Neural cell (in vitro differentiated cells): ENCODE measurements around the gene LAG3. TPM values are rescaled to one million over a fixed set of nuclear protein-coding genes. Genes with fewer than 3 reads are reported as not detected.

Experiments used
- H2AFZ ChIP-seq: fragments of 200-600, 300-800 bp; sonication (generic), shearing (Covaris generic); 2 replicates; pipeline ENCODE4 v1.6.0; 2014; ENCODE audit warnings: low read depth, mild to moderate bottlenecking, antibody characterized with exemption, low read length, moderate library complexity
- H3F3A ChIP-seq: fragments of 200-600 bp; shearing (Covaris generic); 2 replicates; pipeline ENCODE4 v1.6.1; 2016; ENCODE audit warnings: mild to moderate bottlenecking, moderate library complexity, mixed read lengths, antibody characterized with exemption, low read length; ENCODE audit not compliant: insufficient read depth, poor library complexity, severe bottlenecking
- H3K27ac ChIP-seq: fragments of 200-600, 300-800 bp; sonication (generic), shearing (Covaris generic); 2 replicates; pipeline ENCODE4 v1.5.1; 2014; ENCODE audit warnings: mild to moderate bottlenecking, low read length, moderate library complexity
- H3K27me3 ChIP-seq: fragments of 300-800, 200-600 bp; sonication (generic), shearing (Covaris generic); 2 replicates; pipeline ENCODE4 v1.6.0; 2014; ENCODE audit warnings: mild to moderate bottlenecking, low read depth, low read length, moderate library complexity; ENCODE audit not compliant: insufficient read depth
- H3K36me3 ChIP-seq: fragments of 300-800, 200-600 bp; sonication (generic), shearing (Covaris generic); 2 replicates; pipeline ENCODE4 v1.5.1; 2014; ENCODE audit warnings: mild to moderate bottlenecking, antibody characterized with exemption, low read length, moderate library complexity; ENCODE audit not compliant: insufficient read depth
- H3K4me2 ChIP-seq: fragments of 300-800, 200-600 bp; sonication (generic), shearing (Covaris generic); 2 replicates; pipeline ENCODE4 v1.6.0; 2014; ENCODE audit warnings: mild to moderate bottlenecking, low read length
- H3K4me3 ChIP-seq: fragments of 300-800, 200-600 bp; sonication (generic), shearing (Covaris generic); 2 replicates; pipeline ENCODE4 v1.5.1; 2014; ENCODE audit warnings: mild to moderate bottlenecking, low read length, moderate library complexity
- H3K79me2 ChIP-seq: fragments of 200-600 bp; shearing (Covaris generic); replicated peaks from 2 replicates; pipeline ENCODE4 v1.6.0; 2014; ENCODE audit warnings: mild to moderate bottlenecking, low read length, moderate library complexity; ENCODE audit not compliant: insufficient read depth
- H3K9ac ChIP-seq: fragments of 300-800, 200-600 bp; sonication (generic), shearing (Covaris generic); 2 replicates; pipeline ENCODE4 v1.6.1; 2016; ENCODE audit warnings: mild to moderate bottlenecking, low read length, mixed read lengths
- H3K9me2 ChIP-seq: fragments of 200-600 bp; shearing (Covaris generic); 2 replicates; pipeline ENCODE4 v1.6.1; 2016; ENCODE audit warnings: mild to moderate bottlenecking, low read length, mixed read lengths; ENCODE audit not compliant: insufficient read depth
- H3K9me3 ChIP-seq: fragments of 200-600, 300-800 bp; sonication (generic), shearing (Covaris generic); 2 replicates; pipeline ENCODE4 v1.6.1; 2016; ENCODE audit warnings: mild to moderate bottlenecking, mixed run types, low read length, moderate library complexity, mixed read lengths
- H4K20me1 ChIP-seq: fragments of 200-600 bp; shearing (Covaris generic); 2 replicates; pipeline ENCODE4 v1.6.1; 2016; ENCODE audit warnings: mild to moderate bottlenecking, mixed run types; ENCODE audit not compliant: insufficient read depth
- EP300 ChIP-seq: fragments of 450-650 bp; conservative IDR thresholded peaks from 2 replicates; pipeline ENCODE4 v1.6.1; 2014; ENCODE audit warnings: antibody characterized with exemption, mild to moderate bottlenecking, moderate library complexity; ENCODE audit not compliant: poor library complexity, severe bottlenecking
- MXI1 ChIP-seq: fragments of 450-650 bp; conservative IDR thresholded peaks from 2 replicates; pipeline ENCODE4 v1.6.1; 2014; ENCODE audit warnings: antibody characterized with exemption, mild to moderate bottlenecking; ENCODE audit not compliant: poor library complexity, severe bottlenecking
- POLR2AphosphoS5 ChIP-seq: IDR thresholded peaks from 2 replicates; pipeline ENCODE4 v1.6.1; 2012
- RAD21 ChIP-seq: fragments of 450-650 bp; conservative IDR thresholded peaks from 2 replicates; pipeline ENCODE4 v1.6.1; 2014; ENCODE audit warnings: antibody characterized with exemption, mild to moderate bottlenecking, moderate library complexity
- REST ChIP-seq: IDR thresholded peaks from 2 replicates; pipeline ENCODE4 v1.6.1; 2012; ENCODE audit warnings: borderline replicate concordance
- TAF1 ChIP-seq: IDR thresholded peaks from 2 replicates; pipeline ENCODE4 v1.6.1; 2012; ENCODE audit warnings: low read depth
- polyA plus RNA-seq: library from polyadenylated mRNA; depleted of rRNA; stranded (reverse); fragments of >200 nt; gene quantifications from 2 replicates; pipeline ENCODE4 v1.2.3, GENCODE V29; 2014
- TF ChIP-seq, protein P1 (sequence below): fragments of 450-650 bp; IDR thresholded peaks from 2 replicates; pipeline ENCODE4 v1.5.1; 2014; ENCODE audit warnings: antibody characterized with exemption, mild to moderate bottlenecking, moderate library complexity; ENCODE audit not compliant: poor library complexity, severe bottlenecking

LAG3 gene
- polyA plus RNA-seq, 1 donor from 2014 or later = 1.4 TPM

GRCh38 chr12:6748761-6749160, 23.6 kb upstream of the LAG3 start:
- Histone ChIP-seq H4K20me1 (no peaks in the 10 kb centered on the region), H3K36me3 (peaks cover 7% of the 10 kb centered on the region), H3K79me2 (peaks cover 20% of the 10 kb centered on the region), H3K9me3 (no peaks in the 10 kb centered on the region), H3K4me2 (no peak overlapping the region), H3K27ac (no peak overlapping the region), H3K9ac (no peak overlapping the region), H3K27me3 (no peaks in the 10 kb centered on the region), H3K4me3 (no peak overlapping the region), H2AFZ (no peak overlapping the region), H3K9me2 (no peaks in the 10 kb centered on the region), H3F3A (no peaks in the 10 kb centered on the region)
- no peak for TF ChIP-seq EP300
- no peak for TF ChIP-seq RAD21
- TF ChIP-seq, protein P1, sequence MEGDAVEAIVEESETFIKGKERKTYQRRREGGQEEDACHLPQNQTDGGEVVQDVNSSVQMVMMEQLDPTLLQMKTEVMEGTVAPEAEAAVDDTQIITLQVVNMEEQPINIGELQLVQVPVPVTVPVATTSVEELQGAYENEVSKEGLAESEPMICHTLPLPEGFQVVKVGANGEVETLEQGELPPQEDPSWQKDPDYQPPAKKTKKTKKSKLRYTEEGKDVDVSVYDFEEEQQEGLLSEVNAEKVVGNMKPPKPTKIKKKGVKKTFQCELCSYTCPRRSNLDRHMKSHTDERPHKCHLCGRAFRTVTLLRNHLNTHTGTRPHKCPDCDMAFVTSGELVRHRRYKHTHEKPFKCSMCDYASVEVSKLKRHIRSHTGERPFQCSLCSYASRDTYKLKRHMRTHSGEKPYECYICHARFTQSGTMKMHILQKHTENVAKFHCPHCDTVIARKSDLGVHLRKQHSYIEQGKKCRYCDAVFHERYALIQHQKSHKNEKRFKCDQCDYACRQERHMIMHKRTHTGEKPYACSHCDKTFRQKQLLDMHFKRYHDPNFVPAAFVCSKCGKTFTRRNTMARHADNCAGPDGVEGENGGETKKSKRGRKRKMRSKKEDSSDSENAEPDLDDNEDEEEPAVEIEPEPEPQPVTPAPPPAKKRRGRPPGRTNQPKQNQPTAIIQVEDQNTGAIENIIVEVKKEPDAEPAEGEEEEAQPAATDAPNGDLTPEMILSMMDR = no peak
- TF ChIP-seq MXI1 = no peak
- no peak for TF ChIP-seq REST
- no peak for TF ChIP-seq TAF1

DNA sequence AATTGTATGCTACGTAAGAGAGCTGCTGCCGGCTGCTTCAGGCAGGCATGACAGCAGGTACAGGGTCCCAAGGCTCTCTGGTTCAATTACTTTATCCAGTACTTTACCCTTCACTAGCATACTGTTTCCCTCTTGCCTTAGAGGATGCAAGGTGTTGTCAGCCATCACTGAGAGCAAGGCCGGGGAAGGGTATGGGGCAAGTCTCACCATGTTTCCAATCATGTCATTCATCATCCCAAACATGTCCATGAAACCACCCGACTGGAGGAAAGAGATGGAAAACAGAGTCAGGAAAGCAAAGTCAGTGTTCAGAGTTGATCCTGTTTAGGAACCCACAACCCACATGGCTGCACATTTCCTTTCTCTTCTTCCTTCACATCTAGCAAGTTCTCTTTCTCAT, 21.8 kb upstream of the LAG3 start:
- Histone ChIP-seq H3K36me3 (peaks cover 7% of the 10 kb centered on the region), H3K9ac (no peak overlapping the region)

More for the DNA sequence above, 21.8 kb upstream of the LAG3 start:
- no peaks in the 10 kb centered on the region for H3F3A ChIP-seq
- H3K4me2 ChIP-seq = no peak overlapping the region
- no peaks in the 10 kb centered on the region for H3K9me3 ChIP-seq
- H3K79me2 ChIP-seq = peaks cover 20% of the 10 kb centered on the region
- TF ChIP-seq POLR2AphosphoS5 = no peak
- no peak for TF ChIP-seq REST
- no peak for TF ChIP-seq TAF1
- no peaks in the 10 kb centered on the region for H4K20me1 ChIP-seq
- H3K4me3 ChIP-seq = no peak overlapping the region
- H2AFZ ChIP-seq = no peak overlapping the region
- no peaks in the 10 kb centered on the region for H3K27me3 ChIP-seq
- H3K27ac ChIP-seq = no peak overlapping the region
- no peaks in the 10 kb centered on the region for H3K9me2 ChIP-seq
